Measurements from ENCODE around the gene C1orf167.
A peak's percentile ranks its signal among the peaks of the same experiment; 100 is the strongest.

Gene C1orf167

GRCh38 chr1:11813021-11813420, 51.0 kb downstream of the C1orf167 start:
- H2AFZ ChIP-seq (ENCODE audit: low read length), result no peak overlapping the region
- no peaks in the 10 kb centered on the region for H3F3A ChIP-seq (ENCODE audit: insufficient read depth, low read length)
- H3K4me1 ChIP-seq (ENCODE audit: insufficient read depth, low read length, severe bottlenecking), result peaks cover 35% of the 10 kb centered on the region
- no peak for TF ChIP-seq EZH2 (IDR thresholded peaks at IDR 0.05; ENCODE audit: borderline replicate concordance, low read length)
- TF ChIP-seq CTCF (IDR thresholded peaks at IDR 0.05; ENCODE audit: low read length), result no peak
- H3K79me2 ChIP-seq (ENCODE audit: insufficient read depth, low read length), result no peaks in the 10 kb centered on the region
- H3K4me2 ChIP-seq (ENCODE audit: low read length), result peak overlapping the region; percentile 18; the same call in 1 of the 2 replicates
- H3K27me3 ChIP-seq (ENCODE audit: insufficient read depth, low read length), result no peaks in the 10 kb centered on the region
- peak overlapping the region; percentile 47 for H3K27ac ChIP-seq (ENCODE audit: low read depth, low read length, poor library complexity, severe bottlenecking)
- H3K9me3 ChIP-seq (ENCODE audit: low read length), result no peaks in the 10 kb centered on the region
- H4K20me1 ChIP-seq (ENCODE audit: insufficient read depth, low read length), result no peaks in the 10 kb centered on the region
- peaks cover 72% of the 10 kb centered on the region for H3K36me3 ChIP-seq (ENCODE audit: insufficient read depth, low read length)
- no peaks in the 10 kb centered on the region for H3K9me2 ChIP-seq (ENCODE audit: low read depth, low read length)
- no peak overlapping the region for H3K4me3 ChIP-seq (ENCODE audit: low read depth, low read length, poor library complexity, severe bottlenecking)
- no peak overlapping the region for H3K9ac ChIP-seq (ENCODE audit: low read length)

- no peak overlapping the region for H3K9ac ChIP-seq (ENCODE audit: low read length)
- peaks cover 28% of the 10 kb centered on the region for H3K4me1 ChIP-seq (ENCODE audit: insufficient read depth, low read length, severe bottlenecking)
- no peak overlapping the region for H3K27ac ChIP-seq (ENCODE audit: low read depth, low read length, poor library complexity, severe bottlenecking)
- no peak overlapping the region for H2AFZ ChIP-seq (ENCODE audit: low read length)
- TF ChIP-seq EZH2 (IDR thresholded peaks at IDR 0.05; ENCODE audit: borderline replicate concordance, low read length) (no peak), CTCF (IDR thresholded peaks at IDR 0.05; ENCODE audit: low read length) (no peak)
- H3K36me3 ChIP-seq (ENCODE audit: insufficient read depth, low read length), result peaks cover 59% of the 10 kb centered on the region
- no peaks in the 10 kb centered on the region for H3K9me2 ChIP-seq (ENCODE audit: low read depth, low read length)
- no peaks in the 10 kb centered on the region for H3K27me3 ChIP-seq (ENCODE audit: insufficient read depth, low read length)
- H3K4me3 ChIP-seq (ENCODE audit: low read depth, low read length, poor library complexity, severe bottlenecking), result no peak overlapping the region
- no peaks in the 10 kb centered on the region for H3K79me2 ChIP-seq (ENCODE audit: insufficient read depth, low read length)
- no peaks in the 10 kb centered on the region for H4K20me1 ChIP-seq (ENCODE audit: insufficient read depth, low read length)
- no peaks in the 10 kb centered on the region for H3K9me3 ChIP-seq (ENCODE audit: low read length)
- H3F3A ChIP-seq (ENCODE audit: insufficient read depth, low read length), result no peaks in the 10 kb centered on the region
- H3K4me2 ChIP-seq (ENCODE audit: low read length), result no peak overlapping the region
Observed at GRCh38 chr1:11817192-11817591, 55.2 kb downstream of the C1orf167 start.

- H3K36me3 ChIP-seq (ENCODE audit: insufficient read depth, low read length), result peaks cover 54% of the 10 kb centered on the region
Observed at GRCh38 chr1:11822091-11822490, 60.1 kb downstream of the C1orf167 start.

More at GRCh38 chr1:11822091-11822490, 60.1 kb downstream of the C1orf167 start:
- Histone ChIP-seq H3K4me1 (ENCODE audit: insufficient read depth, low read length, severe bottlenecking) (no peaks in the 10 kb centered on the region), H3K4me2 (ENCODE audit: low read length) (no peak overlapping the region), H3K9me2 (ENCODE audit: low read depth, low read length) (no peaks in the 10 kb centered on the region), H2AFZ (ENCODE audit: low read length) (no peak overlapping the region), H3K79me2 (ENCODE audit: insufficient read depth, low read length) (no peaks in the 10 kb centered on the region), H3K9me3 (ENCODE audit: low read length) (no peaks in the 10 kb centered on the region), H3K27me3 (ENCODE audit: insufficient read depth, low read length) (no peaks in the 10 kb centered on the region), H3K4me3 (ENCODE audit: low read depth, low read length, poor library complexity, severe bottlenecking) (no peak overlapping the region), H3F3A (ENCODE audit: insufficient read depth, low read length) (no peaks in the 10 kb centered on the region), H3K9ac (ENCODE audit: low read length) (no peak overlapping the region), H3K27ac (ENCODE audit: low read depth, low read length, poor library complexity, severe bottlenecking) (no peak overlapping the region), H4K20me1 (ENCODE audit: insufficient read depth, low read length) (no peaks in the 10 kb centered on the region)
- TF ChIP-seq EZH2 (IDR thresholded peaks at IDR 0.05; ENCODE audit: borderline replicate concordance, low read length) (no peak), CTCF (IDR thresholded peaks at IDR 0.05; ENCODE audit: low read length) (no peak)
